HEK293T (cell line): ENCODE results near the gene RBM4.

ENCODE experiments used
- CTCF ChIA-PET: fragments of 350-600 bp; formaldehyde crosslinking; extraction: SDS; loops from one replicate; lab custom pipeline; 2021; ENCODE audit warnings: antibody characterized with exemption, inconsistent platforms; lab: Yijun Ruan, JAX
- POLR2A ChIA-PET: fragments of 350-600 bp; formaldehyde crosslinking; extraction: SDS; loops from one replicate; lab custom pipeline; 2020; ENCODE audit warnings: antibody characterized with exemption, inconsistent platforms; lab: Yijun Ruan, JAX
- DNase-seq: peaks from one replicate; pipeline ENCODE4 v3.0.0; 2012; ENCODE audit warnings: mixed read lengths; ENCODE audit errors: extremely low spot score
- ARNT ChIP-seq: fragments of 450-650 bp; IDR thresholded peaks from 2 replicates; pipeline ENCODE4 v1.6.1; 2017; ENCODE audit warnings: mild to moderate bottlenecking
- BHLHE40 ChIP-seq: fragments of 450-650 bp; IDR thresholded peaks from 2 replicates; pipeline ENCODE4 v1.6.1; 2016; ENCODE audit warnings: mild to moderate bottlenecking, moderate library complexity, borderline replicate concordance
- CTBP1 ChIP-seq: fragments of 450-650 bp; IDR thresholded peaks from 2 replicates; pipeline ENCODE4 v1.6.1; 2016; ENCODE audit warnings: borderline replicate concordance
- ELF4 ChIP-seq: fragments of 450-650 bp; IDR thresholded peaks from 2 replicates; pipeline ENCODE4 v1.6.1; 2017; ENCODE audit warnings: antibody characterized with exemption
- FOXA1 ChIP-seq: fragments of 450-650 bp; IDR thresholded peaks from 2 replicates; pipeline ENCODE4 v1.6.1; 2016; ENCODE audit warnings: mild to moderate bottlenecking
- FOXK2 ChIP-seq: fragments of 450-650 bp; IDR thresholded peaks from 2 replicates; pipeline ENCODE4 v1.6.1; 2016; ENCODE audit warnings: mild to moderate bottlenecking
- FOXM1 ChIP-seq: fragments of 450-650 bp; IDR thresholded peaks from 2 replicates; pipeline ENCODE4 v1.6.1; 2017; ENCODE audit warnings: mild to moderate bottlenecking, borderline replicate concordance
- HDGF ChIP-seq: fragments of 450-650 bp; IDR thresholded peaks from 2 replicates; pipeline ENCODE4 v1.6.1; 2017; ENCODE audit warnings: antibody characterized with exemption, borderline replicate concordance
- L3MBTL2 ChIP-seq: fragments of 450-650 bp; conservative IDR thresholded peaks from 2 replicates; pipeline ENCODE4 v1.6.1; 2016; ENCODE audit warnings: mild to moderate bottlenecking
- LEF1 ChIP-seq: fragments of 450-650 bp; IDR thresholded peaks from 2 replicates; pipeline ENCODE4 v1.6.1; 2017; ENCODE audit warnings: mild to moderate bottlenecking, borderline replicate concordance
- NFRKB ChIP-seq: fragments of 450-650 bp; IDR thresholded peaks from 2 replicates; pipeline ENCODE4 v1.6.1; 2016; ENCODE audit warnings: mild to moderate bottlenecking, moderate library complexity
- PKNOX1 ChIP-seq: fragments of 450-650 bp; IDR thresholded peaks from 2 replicates; pipeline ENCODE4 v1.6.1; 2016
- SP1 ChIP-seq: fragments of 450-650 bp; IDR thresholded peaks from 2 replicates; pipeline ENCODE4 v1.6.1; 2017
- SUZ12 ChIP-seq: fragments of 450-650 bp; IDR thresholded peaks from 2 replicates; pipeline ENCODE4 v1.6.1; 2016; ENCODE audit warnings: mild to moderate bottlenecking
- TARDBP ChIP-seq: fragments of 450-650 bp; IDR thresholded peaks from 2 replicates; pipeline ENCODE4 v1.6.1; 2016
- ZNF384 ChIP-seq: fragments of 450-650 bp; IDR thresholded peaks from 2 replicates; pipeline ENCODE4 v1.6.1; 2016

The RBM4 gene

GRCh38 chr11:66686100-66686785 is 47.7 kb downstream of the RBM4 start:
- ChIA-PET CTCF (interaction anchor here (0.9 kb wide), 1 partner anchor 9 kb away, joined by 4 read pairs; no protein-coding TSS in a partner anchor), POLR2A (interaction anchor here (0.8 kb wide), 1 partner anchor 43 kb away, joined by 3 read pairs; the partner anchor contains the start of gene SPTBN2)
- TF ChIP-seq FOXK2 (no peak), NFRKB (no peak), ELF4 (no peak), HDGF (no peak), TARDBP (no peak), BHLHE40 (no peak), CTBP1 (no peak), L3MBTL2 (no peak), ZNF384 (no peak), FOXA1 (no peak)

GRCh38 chr11:66686801-66687750 is 48.6 kb downstream of the RBM4 start:
- no peak for DNase-seq
- CTCF ChIA-PET = interaction anchor here (0.9 kb wide), 1 partner anchor 8 kb away, joined by 4 read pairs; no protein-coding TSS in a partner anchor
- TF ChIP-seq ZNF384 (no peak), SP1 (no peak), ELF4 (no peak), SUZ12 (no peak)
- POLR2A ChIA-PET = no interaction called here

More at GRCh38 chr11:66686100-66686785, 47.7 kb downstream of the RBM4 start:
- DNase-seq = no peak

GRCh38 chr11:66687831-66688281 is 49.4 kb downstream of the RBM4 start:
- ChIA-PET POLR2A (no interaction called here), CTCF (no interaction called here)

GRCh38 chr11:66688561-66689534 is 50.3 kb downstream of the RBM4 start:
- POLR2A ChIA-PET = no interaction called here

More at GRCh38 chr11:66687831-66688281, 49.4 kb downstream of the RBM4 start:
- DNase-seq = no peak
- TF ChIP-seq BHLHE40 (no peak), CTBP1 (no peak), LEF1 (no peak), ELF4 (no peak)

GRCh38 chr11:66689661-66690590 is 51.4 kb downstream of the RBM4 start:
- TF ChIP-seq SP1 = no peak
- TF ChIP-seq LEF1 = no peak
- TF ChIP-seq SUZ12 = no peak
- no peak for TF ChIP-seq CTBP1
- no peak for TF ChIP-seq FOXK2
- TF ChIP-seq HDGF = no peak
- CTCF ChIA-PET = no interaction called here
- DNase-seq = no peak
- POLR2A ChIA-PET = no interaction called here

More at GRCh38 chr11:66688561-66689534, 50.3 kb downstream of the RBM4 start:
- CTCF ChIA-PET = no interaction called here
- no peak for DNase-seq
- TF ChIP-seq FOXA1 = no peak

GRCh38 chr11:66691311-66691980 is 52.9 kb downstream of the RBM4 start:
- ChIA-PET POLR2A (no interaction called here), CTCF (no interaction called here)
- no peak for DNase-seq
- TF ChIP-seq SUZ12 (no peak), FOXA1 (no peak), NFRKB (no peak), FOXM1 (no peak), PKNOX1 (no peak), ARNT (no peak), L3MBTL2 (no peak), BHLHE40 (no peak), ELF4 (no peak), FOXK2 (no peak), HDGF (no peak), LEF1 (no peak), ZNF384 (no peak), CTBP1 (no peak), TARDBP (no peak)
